Mucosa of gallbladder (tissue), 1 donor: Measurements from ENCODE around the gene WWC1. TPM values are rescaled to one million over a fixed set of nuclear protein-coding genes. Genes with fewer than 3 reads are reported as not detected.
A peak's percentile ranks its signal among the peaks of the same experiment; 100 is the strongest.
"Not testable (repeated sequence)": the region's sequence is repeated elsewhere in the genome, so short reads cannot be mapped to it uniquely, and the experiment has no call there.

Experiments used
- DNase-seq: peaks from one replicate; pipeline ENCODE4 v3.0.0-alpha.2; 2020; ENCODE audit warnings: low spot score
- total RNA-seq: library from RNA; stranded (reverse); gene quantifications from one replicate; pipeline ENCODE4 v1.2.1, GENCODE V29; 2021
- donor health status: DM: no; HTN: no; CAD: no.

Gene WWC1
- total RNA-seq, 1 donor from 2014 or later: 58.4 TPM

GRCh38 chr5:168409591-168410458 is 118.4 kb downstream of the WWC1 start:
- no peak for DNase-seq

DNA sequence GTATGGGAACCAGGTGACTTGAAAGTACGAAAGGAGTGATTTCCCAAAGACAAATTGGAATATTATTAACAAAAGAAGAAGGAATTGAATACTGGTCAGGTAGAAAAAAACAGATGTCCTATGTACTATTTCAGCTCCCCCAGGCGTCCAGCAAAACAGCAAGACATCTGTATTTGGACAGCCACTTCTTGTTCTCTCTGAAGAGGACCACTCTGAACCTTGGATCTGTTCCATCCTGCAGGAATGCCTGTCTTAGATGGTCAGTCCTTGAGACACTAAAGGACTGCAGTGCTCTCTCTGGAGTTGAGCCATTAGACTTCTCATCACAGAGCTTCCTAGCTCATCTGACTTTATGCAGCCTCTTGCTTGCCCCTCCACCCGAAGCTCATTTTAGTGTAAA is 120.4 kb downstream of the WWC1 start:
- DNase-seq: no peak

DNA sequence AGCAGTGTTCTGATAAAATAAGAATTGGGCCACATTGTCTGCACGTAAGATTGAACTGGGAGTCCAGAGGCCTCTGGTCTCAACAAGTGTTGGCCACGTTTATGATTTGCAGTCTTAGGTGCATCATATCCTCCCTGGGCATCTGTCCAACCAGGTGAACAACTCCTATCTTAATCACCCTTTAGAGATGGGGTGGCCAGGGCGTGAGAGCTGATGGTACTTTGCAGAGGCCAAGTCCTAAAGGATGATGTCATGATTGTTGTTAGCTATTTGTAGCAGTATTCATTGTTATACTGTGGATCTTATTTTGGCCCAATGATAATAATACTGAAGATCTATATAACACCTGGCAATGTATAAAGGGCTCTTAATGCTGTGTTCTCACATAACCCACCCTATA is 121.6 kb downstream of the WWC1 start:
- DNase-seq: no peak

DNA sequence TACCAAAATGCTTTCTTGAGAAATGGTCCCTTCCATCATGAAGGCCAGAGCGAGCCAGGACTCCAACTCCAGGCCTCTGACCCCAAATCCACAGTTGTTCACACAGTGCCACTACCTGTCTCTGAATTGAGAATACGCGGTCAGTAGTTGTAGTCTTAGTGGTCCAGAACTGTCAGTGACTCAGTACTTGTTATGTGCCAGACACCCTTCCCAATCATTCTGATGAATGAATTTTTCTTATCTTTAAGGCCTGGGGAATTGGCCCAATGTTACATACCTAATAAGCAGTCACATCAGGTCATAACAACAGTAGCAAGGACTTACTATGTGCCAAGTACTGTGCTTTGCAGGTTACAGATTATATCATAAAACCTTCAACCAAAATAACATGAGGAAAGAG is 122.2 kb downstream of the WWC1 start:
- no peak for DNase-seq

GRCh38 chr5:168415401-168415800 is 124.0 kb downstream of the WWC1 start:
- DNase-seq: no peak

DNA sequence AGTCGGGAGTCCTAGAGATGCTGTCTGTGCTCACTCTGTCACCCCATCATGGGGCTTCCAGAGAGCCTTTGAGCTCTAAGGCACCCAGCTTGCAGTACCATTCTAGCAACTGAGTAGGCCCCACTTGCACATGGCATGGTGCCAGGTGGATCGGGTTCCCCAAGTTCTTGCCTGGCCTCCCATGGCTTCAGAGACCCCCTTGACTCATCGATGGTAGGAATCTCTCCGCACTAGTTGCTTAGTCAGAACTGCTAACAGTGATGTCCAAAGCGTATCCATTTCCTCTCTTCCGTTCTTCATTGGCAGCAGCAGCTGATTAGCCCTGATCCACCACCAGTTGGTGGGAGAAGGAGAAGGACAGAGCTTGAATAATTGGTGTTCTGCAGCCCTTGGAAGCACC is 124.5 kb downstream of the WWC1 start:
- no peak for DNase-seq

- no peak for DNase-seq
These were observed 126.4 kb downstream of the WWC1 start for GRCh38 chr5:168417731-168418429.

DNA sequence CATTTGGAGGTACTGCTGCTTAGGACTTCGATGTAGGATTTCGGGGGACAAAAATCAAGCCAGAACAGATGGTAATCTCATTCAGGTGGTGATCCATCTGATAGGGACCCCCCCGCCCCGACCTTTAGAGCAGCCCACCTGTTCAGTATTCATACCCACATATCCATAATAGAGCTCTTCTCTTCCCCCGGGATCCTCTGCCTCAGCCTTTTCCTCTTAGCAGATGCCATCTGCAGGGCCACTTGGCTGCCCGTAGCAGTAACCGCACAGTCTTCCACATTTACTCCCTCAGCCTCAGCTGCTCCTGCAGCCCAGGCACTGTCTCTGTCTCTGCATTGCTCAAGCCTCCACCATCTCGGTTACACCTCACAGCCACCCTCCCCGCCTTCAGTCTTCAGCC is 129.0 kb downstream of the WWC1 start:
- DNase-seq: no peak

DNA sequence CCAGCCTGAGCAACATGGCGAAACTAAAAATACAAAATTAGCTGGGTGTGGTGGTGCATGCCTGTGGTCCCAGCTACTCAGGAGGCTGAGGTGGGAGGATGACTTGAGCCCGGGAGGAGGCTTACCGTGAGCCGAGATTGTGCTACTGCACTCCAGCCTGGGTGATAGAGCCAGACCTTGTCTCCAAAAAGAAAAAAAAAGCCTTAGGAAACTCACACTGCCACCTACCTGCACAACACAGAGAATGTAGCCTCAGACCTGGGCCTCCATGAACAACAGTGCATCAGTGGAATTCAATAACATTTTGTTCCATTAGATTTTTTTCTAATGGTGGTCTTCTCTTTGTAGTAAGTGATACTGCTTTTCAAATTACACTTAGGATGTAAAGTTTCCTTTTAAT is 131.0 kb downstream of the WWC1 start:
- no peak for DNase-seq

- no peak for DNase-seq
These were observed 132.0 kb downstream of the WWC1 start for GRCh38 chr5:168423478-168423877.

DNA sequence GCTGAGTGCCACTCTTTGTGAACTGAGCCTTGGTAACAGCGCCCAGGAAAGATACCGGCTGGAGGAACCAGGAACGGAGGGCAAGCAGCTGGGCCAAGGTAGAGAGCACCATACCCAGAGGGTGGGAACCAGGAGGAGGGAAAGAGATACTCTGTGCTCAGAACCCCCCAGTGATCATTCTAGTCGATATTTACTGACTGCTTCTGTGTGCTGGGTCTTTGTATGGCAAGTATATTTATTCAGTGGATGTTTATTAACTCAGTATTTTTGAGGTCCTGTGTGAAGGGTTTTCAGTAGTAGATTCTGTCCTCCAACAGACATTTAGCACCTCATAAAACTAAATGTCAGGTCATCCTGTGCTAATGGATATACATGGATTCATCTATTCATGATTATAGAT is 132.5 kb downstream of the WWC1 start:
- no peak for DNase-seq

DNA sequence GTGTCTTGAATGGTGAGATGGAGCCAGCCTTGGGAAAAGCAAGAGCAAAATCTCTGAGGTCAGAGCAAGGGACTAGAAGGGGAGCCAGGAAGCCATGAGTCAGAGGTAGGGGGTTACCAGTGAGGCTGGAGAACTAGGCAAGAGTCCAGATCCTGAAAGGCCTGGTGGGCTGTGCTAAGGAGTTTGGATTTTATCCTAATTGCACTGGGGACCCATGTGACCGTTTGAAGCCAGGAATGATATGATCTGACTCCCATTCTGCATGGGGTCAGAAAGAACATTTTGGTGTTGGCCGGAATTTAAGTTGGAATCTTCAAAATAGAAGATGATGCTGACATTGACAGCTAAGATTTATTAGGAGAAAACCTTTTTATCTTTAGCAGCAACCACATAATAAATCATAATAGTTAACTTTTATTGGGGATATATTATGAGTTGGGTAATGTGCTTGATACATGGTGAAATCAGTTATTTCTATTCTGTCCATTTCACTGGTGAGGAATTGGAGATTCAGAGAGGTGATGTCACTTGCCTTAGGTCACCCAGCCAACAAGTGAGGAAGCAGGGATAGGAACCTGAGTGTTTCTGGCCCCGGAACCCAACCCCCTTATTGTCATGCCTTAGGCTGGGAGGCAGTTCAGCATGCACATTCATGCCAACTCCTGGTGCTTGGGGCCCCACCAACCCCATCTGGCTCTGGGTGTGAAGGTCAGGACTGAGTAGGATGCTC is 133.3 kb downstream of the WWC1 start:
- no peak for DNase-seq

GRCh38 chr5:168426007-168426863 is 134.8 kb downstream of the WWC1 start:
- DNase-seq: no peak

DNA sequence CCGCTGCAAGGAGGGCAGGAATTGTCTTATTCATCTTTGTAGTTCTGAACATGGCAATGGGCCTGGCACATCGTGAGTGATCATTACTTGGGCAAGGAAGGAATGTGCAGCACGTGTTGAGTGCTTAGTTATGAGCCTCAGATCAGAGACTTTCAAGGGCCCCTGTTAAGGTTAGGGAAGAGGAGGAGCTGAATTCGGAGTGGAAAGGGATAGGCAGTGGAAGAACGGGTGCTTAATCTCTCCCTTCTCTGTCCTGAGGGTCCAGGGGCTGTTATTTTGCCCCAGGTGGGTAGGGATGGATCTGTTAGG is 135.4 kb downstream of the WWC1 start:
- no peak for DNase-seq

DNA sequence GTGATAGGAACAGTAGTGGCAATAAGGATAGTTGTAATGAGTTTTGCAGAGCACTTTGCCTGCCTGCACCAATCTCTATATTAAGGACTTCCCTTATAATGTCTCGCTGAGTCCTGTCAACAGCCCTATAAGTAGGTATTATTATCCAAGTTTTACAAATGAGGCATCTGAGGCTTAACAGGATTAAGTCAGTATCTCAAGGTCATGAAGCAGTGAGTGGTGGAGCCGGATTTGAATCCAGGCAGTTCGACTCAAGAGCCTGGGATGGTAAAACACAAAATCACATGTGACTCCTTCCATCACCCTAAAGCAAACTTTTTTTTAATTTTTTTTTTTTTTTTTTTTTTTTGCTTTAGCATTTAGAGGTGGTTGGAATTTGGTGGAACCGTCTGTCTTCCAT is 135.8 kb downstream of the WWC1 start:
- no peak for DNase-seq

GRCh38 chr5:168428552-168428951 is 137.1 kb downstream of the WWC1 start:
- no peak for DNase-seq

DNA sequence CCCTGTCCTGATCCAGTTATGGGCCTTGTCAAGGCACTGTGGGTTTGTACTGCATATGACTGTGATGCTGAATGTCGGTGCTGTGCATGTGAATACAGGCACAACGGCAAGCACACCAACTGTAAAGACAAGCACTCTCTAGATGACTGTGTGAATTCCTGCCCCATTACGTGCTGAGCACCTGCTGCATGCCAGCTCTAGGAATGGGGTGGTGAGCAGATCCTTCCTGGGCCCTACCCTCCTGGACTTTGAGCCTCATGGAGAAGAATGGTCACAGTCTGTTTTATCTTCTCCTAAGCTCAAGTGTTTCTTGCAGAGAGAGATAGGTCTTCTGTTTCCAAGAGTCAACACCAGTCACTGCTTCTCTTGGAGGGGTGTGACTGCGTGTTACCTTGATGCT is 138.9 kb downstream of the WWC1 start:
- DNase-seq: peak; percentile 79

DNA sequence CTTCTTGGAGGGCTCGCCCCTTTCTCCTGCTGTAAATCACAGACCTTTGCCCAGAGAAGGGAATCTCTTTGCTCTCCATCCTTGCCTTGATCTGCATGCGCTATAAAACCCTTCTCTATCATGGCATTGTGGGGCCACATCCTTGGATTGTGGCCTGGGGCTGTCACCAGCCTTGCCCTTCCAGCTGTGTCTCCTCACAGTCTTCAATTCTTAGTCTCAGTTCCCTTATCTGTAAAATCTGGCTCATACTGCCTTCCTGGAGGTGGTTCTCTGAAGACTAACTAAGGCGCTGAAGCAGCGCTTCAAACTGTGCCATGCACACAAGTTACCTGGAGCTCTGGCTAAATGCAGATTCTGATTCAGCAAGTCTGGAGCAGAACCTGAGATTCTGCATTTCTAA is 141.5 kb downstream of the WWC1 start:
- DNase-seq: no peak

- no peak for DNase-seq
These were observed 142.6 kb downstream of the WWC1 start for GRCh38 chr5:168434001-168434400.

GRCh38 chr5:168434746-168435321 is 143.4 kb downstream of the WWC1 start:
- no peak for DNase-seq

DNA sequence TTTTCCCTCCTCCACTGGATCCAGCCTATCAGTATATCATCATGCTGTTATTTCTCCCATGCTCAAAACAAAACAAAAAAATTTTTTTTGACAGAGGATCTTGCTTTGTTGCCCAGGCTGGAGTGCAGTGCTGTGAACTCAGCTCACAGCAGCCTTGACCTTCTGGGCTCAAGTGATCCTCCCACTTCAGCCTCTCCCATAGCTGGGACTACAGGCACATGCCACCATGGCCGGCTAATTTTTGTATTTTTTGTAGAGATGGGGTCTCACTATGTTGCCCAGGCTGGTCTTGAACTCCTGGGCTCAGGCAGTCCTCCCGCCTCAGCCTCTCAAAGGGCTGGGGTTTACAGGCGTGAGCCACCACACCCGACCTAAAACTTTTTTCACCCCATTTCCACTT is 143.9 kb downstream of the WWC1 start:
- DNase-seq: not testable (repeated sequence)

GRCh38 chr5:168438349-168438748 is 146.9 kb downstream of the WWC1 start:
- DNase-seq: no peak
